HCT116 (cell line): Measurements from ENCODE around the gene HPRT1.

Experiments used
- CEBPB ChIP-seq: IDR thresholded peaks from 2 replicates; pipeline ENCODE4 v1.6.1; 2012; ENCODE audit warnings: low read depth
- CTCF ChIP-seq, 3 experiments: fragments of 200-600 bp in 1 of 3; sonication (generic) in 1 of 3; IDR thresholded peaks in 2 of 3; conservative IDR thresholded peaks in 1 of 3; 2 replicates each; pipeline ENCODE4 v1.5.1; 2012 to 2017; ENCODE audit warnings: low read depth in 2 of 3, low read length in 2 of 3, antibody characterized with exemption in 1 of 3, borderline replicate concordance in 1 of 3, control low read depth in 1 of 3, mild to moderate bottlenecking in 1 of 3, mixed read lengths in 1 of 3, mixed run types in 1 of 3, moderate library complexity in 1 of 3; ENCODE audit not compliant: insufficient read depth in 1 of 3
- EGR1 ChIP-seq: IDR thresholded peaks from 2 replicates; pipeline ENCODE4 v1.6.1; 2012; ENCODE audit warnings: low read depth
- EZH2phosphoT487 ChIP-seq: fragments of 200-600 bp; IDR thresholded peaks from 2 replicates; pipeline ENCODE4 v1.6.1; 2018; ENCODE audit warnings: antibody characterized with exemption, borderline replicate concordance
- JUND ChIP-seq: IDR thresholded peaks from 2 replicates; pipeline ENCODE4 v1.6.1; 2012
- POLR2A ChIP-seq: IDR thresholded peaks from 2 replicates; pipeline ENCODE4 v1.7.0; 2011; ENCODE audit warnings: borderline replicate concordance; ENCODE audit not compliant: insufficient read depth, insufficient read length; ENCODE audit errors: extremely low read depth
- POLR2AphosphoS5 ChIP-seq: IDR thresholded peaks from 2 replicates; pipeline ENCODE4 v1.6.1; 2011; ENCODE audit warnings: mild to moderate bottlenecking, low read depth, low read length, moderate library complexity
- RAD21 ChIP-seq: IDR thresholded peaks from 2 replicates; pipeline ENCODE4 v1.6.1; 2012; ENCODE audit warnings: low read depth, mild to moderate bottlenecking
- SIN3A ChIP-seq: IDR thresholded peaks from 2 replicates; pipeline ENCODE4 v1.6.1; 2012; ENCODE audit warnings: low read depth
- SRF ChIP-seq: IDR thresholded peaks from 2 replicates; pipeline ENCODE4 v1.6.1; 2012; ENCODE audit warnings: low read depth
- YY1 ChIP-seq: IDR thresholded peaks from 2 replicates; pipeline ENCODE4 v1.6.1; 2011; ENCODE audit warnings: low read length, low read depth, moderate library complexity, mild to moderate bottlenecking; ENCODE audit not compliant: insufficient replicate concordance; ENCODE audit errors: extremely low read depth
- ZNF274 ChIP-seq: fragments of 200-500 bp; sonication (Bioruptor generic); IDR thresholded peaks from 2 replicates; pipeline ENCODE4 v1.6.1; 2014; ENCODE audit warnings: mild to moderate bottlenecking, low read depth, low read length, inconsistent platforms

GRCh38 chrX:134481339-134481738 is 21.4 kb downstream of the HPRT1 start:
- TF ChIP-seq CTCF (IDR thresholded peaks at IDR 0.05 in 2 of 3, conservative IDR thresholded peaks at IDR 0.05 in 1 of 3; ENCODE audit: borderline replicate concordance in 1 of 3, insufficient read depth in 1 of 3, low read depth in 2 of 3, low read length in 2 of 3), result no peak
- TF ChIP-seq POLR2A, result no peak
- TF ChIP-seq POLR2AphosphoS5, result no peak
- no peak for TF ChIP-seq YY1
- no peak for TF ChIP-seq ZNF274
- no peak for TF ChIP-seq EGR1
- TF ChIP-seq CEBPB, result no peak
- no peak for TF ChIP-seq EZH2phosphoT487
- TF ChIP-seq SIN3A, result no peak
- TF ChIP-seq RAD21, result no peak
- no peak for TF ChIP-seq JUND
- TF ChIP-seq SRF, result no peak
